ENCODE measurements around the gene OBSL1.

- TF ChIP-seq REST (IDR thresholded peaks at IDR 0.05; ENCODE audit: insufficient read depth in 1 of 2, low read depth in 2 of 2, low read length in 1 of 2) (no peak), CTCF (IDR thresholded peaks at IDR 0.05) (no peak), POLR2AphosphoS5 (IDR thresholded peaks at IDR 0.05; ENCODE audit: low read depth, low read length) (no peak), SIN3A (IDR thresholded peaks at IDR 0.05; ENCODE audit: borderline replicate concordance, insufficient read depth, low read depth, low read length) (no peak)
Observed at GRCh38 chr2:219572237-219573001, 1.1 kb upstream of the OBSL1 start, which contains the start of gene INHA.

Data from Panc1 (cell line).